PFSK-1 (cell line): ENCODE results near the gene SLC10A7.

Source experiments
- FOXP2 ChIP-seq: optimal IDR thresholded peaks from 2 replicates; pipeline ENCODE3; 2011; ENCODE audit warnings: borderline replicate concordance, control low read depth, inconsistent platforms; ENCODE audit not compliant: insufficient read depth; ENCODE audit errors: extremely low read length, extremely low read depth
- POLR2AphosphoS5 ChIP-seq: IDR thresholded peaks from 2 replicates; pipeline ENCODE4 v1.6.1; 2012; ENCODE audit warnings: low read depth, mild to moderate bottlenecking, control low read depth, low read length, moderate library complexity
- REST ChIP-seq, 2 experiments: IDR thresholded peaks; 2 replicates each; pipeline versions ENCODE4 v1.6.1 to v1.8.0; 2011 to 2012; ENCODE audit warnings: low read depth in 2 of 2, low read length in 2 of 2, control low read depth in 1 of 2, inconsistent platforms in 1 of 2, mild to moderate bottlenecking in 1 of 2, moderate library complexity in 1 of 2; ENCODE audit not compliant: insufficient read depth in 1 of 2
- SIN3A ChIP-seq: IDR thresholded peaks from 2 replicates; pipeline ENCODE4 v1.6.1; 2012; ENCODE audit warnings: mild to moderate bottlenecking, low read length, moderate library complexity, borderline replicate concordance; ENCODE audit not compliant: insufficient read depth
- TAF1 ChIP-seq: IDR thresholded peaks from 2 replicates; pipeline ENCODE4 v1.6.1; 2012; ENCODE audit warnings: low read length, control low read depth, borderline replicate concordance; ENCODE audit not compliant: insufficient read depth

SLC10A7 gene

GRCh38 chr4:146222313-146222712 lies 299.4 kb downstream of the SLC10A7 start:
- TF ChIP-seq POLR2AphosphoS5: no peak
- no peak for TF ChIP-seq SIN3A
- no peak for TF ChIP-seq FOXP2

GRCh38 chr4:146214238-146214637 lies 307.5 kb downstream of the SLC10A7 start, which contains the start of gene REELD1:
Gene REELD1, plus strand, starts transcription at chr4:146214538. Its CDS starts 2,415 bp downstream, at chr4:146216953.
- no peak for TF ChIP-seq FOXP2
- no peak for TF ChIP-seq REST (IDR thresholded peaks at IDR 0.05; ENCODE audit: insufficient read depth in 1 of 2, low read depth in 2 of 2, low read length in 2 of 2)
- no peak for TF ChIP-seq SIN3A
- TF ChIP-seq POLR2AphosphoS5: no peak
- TF ChIP-seq TAF1: no peak

- TF ChIP-seq FOXP2 (no peak), SIN3A (no peak), REST (IDR thresholded peaks at IDR 0.05; ENCODE audit: insufficient read depth in 1 of 2, low read depth in 2 of 2, low read length in 2 of 2) (no peak), TAF1 (no peak), POLR2AphosphoS5 (no peak)
Observed at GRCh38 chr4:146212781-146213180, 309.0 kb downstream of the SLC10A7 start.

GRCh38 chr4:146211440-146211839 lies 310.3 kb downstream of the SLC10A7 start:
- TF ChIP-seq REST (IDR thresholded peaks at IDR 0.05; ENCODE audit: insufficient read depth in 1 of 2, low read depth in 2 of 2, low read length in 2 of 2): no peak
- no peak for TF ChIP-seq TAF1
- TF ChIP-seq SIN3A: no peak
- TF ChIP-seq POLR2AphosphoS5: no peak
- no peak for TF ChIP-seq FOXP2

GRCh38 chr4:146210890-146211289 lies 310.9 kb downstream of the SLC10A7 start:
- TF ChIP-seq FOXP2 (no peak), POLR2AphosphoS5 (no peak), TAF1 (no peak), REST (IDR thresholded peaks at IDR 0.05; ENCODE audit: insufficient read depth in 1 of 2, low read depth in 2 of 2, low read length in 2 of 2) (no peak), SIN3A (no peak)
